CD4-positive, alpha-beta T cell treated with Interleukin-4 for 4 hours (primary cell): Measurements from ENCODE around the gene CFAP46.
"Not testable (repeated sequence)": the region's sequence is repeated elsewhere in the genome, so short reads cannot be mapped to it uniquely, and the experiment has no call there.

Experiments used
- DNase-seq: peaks from one replicate; pipeline ENCODE4 v3.0.0-alpha.2; 2020

The CFAP46 gene

GRCh38 chr10:132898391-132899053, 43.8 kb downstream of the CFAP46 start:
- no peak for DNase-seq

DNA sequence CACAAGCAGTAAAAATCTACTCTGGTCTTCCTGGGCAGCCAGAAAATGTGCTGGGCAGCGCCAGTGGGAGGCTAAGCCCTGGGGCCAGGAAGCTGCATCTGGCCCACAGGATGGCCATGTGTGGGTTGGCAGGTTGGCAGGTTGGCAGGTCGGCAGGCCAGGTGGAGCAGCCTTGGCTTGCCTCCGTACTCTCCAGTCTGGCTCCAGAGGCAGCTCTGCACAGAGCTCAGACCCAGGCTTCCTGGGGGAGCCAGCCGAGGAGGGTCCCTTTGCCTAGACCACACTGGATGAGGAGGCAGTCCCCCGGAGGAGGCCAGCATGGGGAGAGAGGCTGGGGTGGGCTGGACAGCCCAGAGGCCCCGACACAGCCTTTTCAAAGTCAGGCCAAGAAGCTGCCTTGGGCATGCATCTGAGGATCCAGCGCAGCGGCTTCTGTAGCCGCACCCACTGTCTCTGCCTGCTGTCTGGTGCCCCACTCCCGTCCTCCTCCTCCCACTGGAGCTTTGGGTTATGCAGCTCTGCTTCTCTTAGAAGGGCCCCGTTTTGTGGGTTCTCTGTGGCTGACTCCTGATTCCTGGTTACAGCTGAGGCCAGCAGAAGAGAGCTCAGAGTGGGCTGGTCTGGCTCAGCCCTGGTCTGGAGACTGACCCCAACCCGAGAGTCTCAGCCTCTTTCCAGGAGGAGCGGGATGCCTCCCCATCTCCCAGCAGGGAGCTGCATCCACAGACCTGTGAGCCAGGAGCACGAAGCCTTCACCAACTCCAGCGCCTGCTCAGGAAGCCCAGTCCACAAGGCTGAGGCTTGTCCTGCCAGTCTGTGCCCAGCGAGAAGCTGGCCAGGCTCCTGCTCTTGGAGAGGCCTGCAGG, 44.6 kb downstream of the CFAP46 start:
- DNase-seq = no peak

GRCh38 chr10:132893786-132894185, 48.6 kb downstream of the CFAP46 start:
- DNase-seq = not testable (repeated sequence)

- DNase-seq = no peak
Measured at GRCh38 chr10:132893090-132893489, 49.3 kb downstream of the CFAP46 start.

- DNase-seq = no peak
Measured at GRCh38 chr10:132892004-132892403, 50.4 kb downstream of the CFAP46 start.

DNA sequence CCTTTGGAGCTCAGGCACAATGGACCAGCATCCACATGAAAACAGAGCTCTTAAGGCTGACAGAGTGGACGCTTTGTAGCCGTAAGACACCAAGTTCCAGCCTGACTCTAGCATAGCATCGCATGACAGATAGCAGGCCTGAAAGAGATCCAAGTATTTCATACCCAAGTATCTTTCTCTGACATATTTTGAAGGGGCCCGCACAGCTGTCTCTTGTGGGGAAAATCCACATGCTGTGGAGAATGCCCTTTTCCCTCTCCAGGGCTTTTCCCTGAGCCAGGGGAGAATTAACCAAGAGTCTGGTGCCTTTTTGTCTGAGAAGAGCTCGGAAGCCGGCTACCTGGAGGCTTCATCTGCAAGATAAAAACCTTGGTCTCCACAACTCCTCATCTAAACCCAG, 51.0 kb downstream of the CFAP46 start:
- no peak for DNase-seq

DNA sequence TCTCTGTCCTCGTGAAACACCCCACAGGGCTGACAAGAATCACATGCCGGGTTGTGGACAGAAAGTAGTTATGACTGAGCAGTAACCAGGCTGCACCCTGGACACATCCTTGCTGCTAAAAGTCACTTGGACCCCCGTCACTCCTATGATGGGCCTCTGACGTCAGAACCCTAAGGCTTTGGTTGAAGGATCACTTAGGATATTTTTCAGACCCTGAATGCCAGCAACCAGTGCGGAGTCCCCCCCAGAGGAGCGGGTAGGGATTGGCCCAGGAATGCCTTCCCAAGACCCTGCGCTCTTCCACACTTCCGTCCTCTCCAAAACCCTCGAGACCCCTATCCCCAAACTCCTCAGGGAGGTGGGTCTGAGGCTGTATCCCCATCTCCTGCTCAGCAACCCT, 52.1 kb downstream of the CFAP46 start:
- no peak for DNase-seq

DNA sequence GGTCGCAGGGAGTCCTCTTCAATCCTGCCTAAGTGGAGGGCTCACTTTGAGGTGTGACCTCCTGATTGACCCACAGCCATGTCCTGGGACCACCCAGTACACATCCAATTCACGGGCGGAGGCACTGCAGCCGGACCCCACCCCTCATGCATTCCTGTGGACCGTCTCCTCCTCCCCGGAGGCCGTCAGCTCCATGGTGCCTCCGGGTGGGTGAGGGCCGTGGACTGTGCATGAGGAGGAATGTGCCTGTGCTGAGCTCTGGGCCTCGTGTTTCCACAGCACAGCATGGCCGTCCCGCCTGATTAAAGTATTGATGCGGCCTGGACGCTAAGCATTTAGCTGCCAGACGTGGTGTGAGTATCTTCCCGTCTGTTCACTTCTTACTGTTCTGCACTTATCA, 52.8 kb downstream of the CFAP46 start:
- DNase-seq = no peak

DNA sequence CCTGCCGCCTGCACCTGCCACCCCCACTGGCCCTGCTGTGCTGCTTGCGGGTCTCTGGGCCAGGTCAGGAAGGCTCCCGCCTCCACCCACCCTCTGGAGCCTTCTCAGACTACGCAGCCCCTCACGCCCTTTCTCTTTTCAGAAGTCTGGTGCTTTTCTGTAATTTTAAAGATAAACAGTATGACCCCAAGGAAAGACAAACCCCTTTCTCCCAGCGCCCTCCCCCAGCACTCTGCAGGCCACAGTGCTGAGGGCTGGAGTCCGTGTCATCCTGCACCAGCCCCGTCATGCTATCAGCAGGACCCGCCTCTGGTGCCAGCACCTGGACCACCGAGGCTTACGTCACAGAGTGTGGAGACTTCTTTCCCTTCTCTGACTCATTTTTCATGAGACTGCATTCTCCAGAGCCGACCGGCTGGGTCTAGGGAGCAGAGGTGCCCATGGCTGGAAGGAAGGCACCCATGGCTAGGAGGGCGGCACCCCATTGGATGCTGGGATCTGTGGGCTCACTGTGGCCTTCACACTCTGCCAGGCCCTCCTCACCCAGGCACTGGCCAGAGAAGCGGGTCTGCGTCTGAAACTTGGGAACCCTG, 53.4 kb downstream of the CFAP46 start:
- DNase-seq = no peak

GRCh38 chr10:132888446-132888845, 53.9 kb downstream of the CFAP46 start:
- DNase-seq = not testable (repeated sequence)

DNA sequence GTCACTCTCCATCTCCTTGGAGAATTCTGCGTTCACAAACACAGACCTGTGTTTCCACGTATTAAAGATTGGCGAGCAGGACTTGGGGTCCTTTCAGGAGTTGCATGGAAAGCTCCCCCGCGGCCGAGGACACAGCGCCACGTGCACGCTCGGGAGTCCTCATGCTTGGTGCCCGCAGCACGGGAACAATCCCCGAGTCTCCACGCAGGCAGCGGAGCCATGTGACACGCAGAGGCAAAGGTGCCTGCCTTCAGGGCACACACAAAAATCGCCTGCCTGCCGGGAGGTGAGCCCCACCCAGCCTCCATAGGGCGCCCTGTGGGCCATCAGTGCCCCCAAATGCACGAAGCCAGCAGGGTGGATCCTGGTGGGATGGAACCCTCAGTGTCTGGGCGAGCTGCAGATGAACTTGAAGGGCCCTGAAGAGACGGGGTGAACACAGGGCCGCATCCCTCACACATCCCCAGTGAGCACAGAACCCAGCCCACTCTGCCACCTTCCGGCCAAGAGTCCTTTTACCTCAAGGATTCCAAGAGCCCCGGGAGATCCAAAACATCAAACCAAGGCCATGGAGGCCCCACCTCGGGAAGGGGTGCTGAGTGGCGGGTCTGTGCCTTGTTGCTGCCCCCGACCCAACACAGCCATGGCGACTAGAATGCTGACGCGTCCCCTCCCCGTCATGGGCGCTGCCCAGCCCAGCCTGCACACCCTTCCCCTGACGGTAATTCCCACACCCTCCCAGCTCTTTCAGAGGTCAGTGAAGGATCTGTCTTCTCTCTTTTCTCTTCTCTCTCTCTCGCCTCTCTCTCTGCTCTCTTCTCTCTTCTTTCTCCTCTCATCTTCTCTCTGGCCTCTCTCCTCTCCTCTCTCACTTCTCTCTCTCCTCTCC, 55.9 kb downstream of the CFAP46 start:
- DNase-seq = no peak

GRCh38 chr10:132885451-132886210, 56.7 kb downstream of the CFAP46 start:
- DNase-seq = no peak

DNA sequence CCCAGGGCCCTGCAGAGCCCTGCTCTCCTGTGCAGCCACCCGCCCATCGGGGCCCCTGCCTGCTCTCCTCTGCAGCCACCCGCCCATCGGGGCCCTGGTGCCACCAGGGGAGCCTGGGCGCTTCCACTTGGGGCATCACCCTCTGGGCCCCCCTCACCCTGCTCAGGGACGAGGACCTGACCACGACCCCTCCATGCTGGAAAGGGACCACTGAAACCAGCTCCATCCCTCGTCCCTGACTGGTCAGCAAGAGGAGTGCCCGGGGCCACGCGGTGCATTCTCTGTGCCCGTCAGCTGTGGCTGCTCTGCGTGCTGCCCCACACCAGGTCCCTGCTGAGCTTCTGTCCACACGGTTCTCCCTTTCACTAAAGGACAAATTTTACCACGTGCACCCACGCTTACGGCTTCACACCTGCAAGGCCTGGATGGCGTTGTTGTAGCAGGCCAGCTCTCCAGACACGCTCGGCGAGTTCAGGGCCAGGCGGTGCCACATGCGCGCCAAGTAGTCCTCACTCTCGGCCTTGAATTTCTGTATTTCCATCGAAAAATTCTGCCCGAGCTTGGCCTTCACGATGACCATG, 57.6 kb downstream of the CFAP46 start:
- DNase-seq = no peak

- DNase-seq = no peak
Measured at GRCh38 chr10:132884041-132884440, 58.3 kb downstream of the CFAP46 start.

GRCh38 chr10:132883391-132883881, 58.9 kb downstream of the CFAP46 start:
- DNase-seq = no peak

- DNase-seq = no peak
Measured at GRCh38 chr10:132882069-132882951, 60.1 kb downstream of the CFAP46 start.

GRCh38 chr10:132881186-132881920, 61.0 kb downstream of the CFAP46 start:
- no peak for DNase-seq

- no peak for DNase-seq
Measured at GRCh38 chr10:132880128-132880981, 62.0 kb downstream of the CFAP46 start.
